Gastrocnemius medialis (tissue), 4 donors: ENCODE results near the gene DPP10.

Source experiments
- CTCF ChIP-seq, 5 experiments: fragments of 450-650 bp in 3 of 5; fragments of 200-600 bp in 2 of 5; sonication (generic) in 2 of 5; IDR thresholded peaks in 4 of 5; conservative IDR thresholded peaks in 1 of 5; 1 replicate in 4 of 5; 2 replicates in 1 of 5; pipeline ENCODE4 v1.5.1; 2016 to 2019; ENCODE audit warnings: antibody characterized with exemption in 5 of 5, mild to moderate bottlenecking in 3 of 5, moderate library complexity in 3 of 5
- POLR2A ChIP-seq, 2 donors: fragments of 450-650 bp; IDR thresholded peaks; one replicate each; pipeline ENCODE4 v1.6.1; 2017; ENCODE audit warnings: antibody characterized with exemption in 2 of 2, mild to moderate bottlenecking in 2 of 2, moderate library complexity in 2 of 2

DNA sequence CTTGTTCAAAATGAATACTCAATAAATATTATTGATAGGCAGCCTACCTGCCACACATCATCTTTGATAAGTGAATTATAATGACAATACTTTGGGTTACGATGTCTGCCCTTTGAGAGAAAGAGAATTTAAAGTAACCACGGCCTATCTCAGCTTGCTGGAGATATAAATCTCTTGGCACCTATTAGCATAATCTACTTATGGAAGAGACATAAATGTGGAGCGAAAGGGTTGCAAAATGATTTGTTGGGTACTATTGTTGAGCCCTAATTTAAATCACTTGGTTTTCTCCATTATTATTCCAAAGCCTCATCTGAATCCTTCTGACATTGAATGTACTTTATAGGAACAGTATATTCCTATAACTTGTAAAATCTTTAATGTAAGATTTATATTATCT, 520.1 kb downstream of the DPP10 start:
- TF ChIP-seq CTCF (IDR thresholded peaks at IDR 0.05 in 4 of 5, conservative IDR thresholded peaks at IDR 0.05 in 1 of 5), result no peak
- no peak for TF ChIP-seq POLR2A (IDR thresholded peaks at IDR 0.05)
